ENCODE results near the gene CCT5.

GRCh38 chr5:10228288-10228687, 21.8 kb upstream of the CCT5 start:
- TF ChIP-seq CTCF (IDR thresholded peaks at IDR 0.05) (no peak), EZH2 (IDR thresholded peaks at IDR 0.05; ENCODE audit: borderline replicate concordance, insufficient read depth, low read depth, low read length, poor library complexity, severe bottlenecking) (no peak)
